ENCODE data around the gene CD96.

The CD96 gene

DNA sequence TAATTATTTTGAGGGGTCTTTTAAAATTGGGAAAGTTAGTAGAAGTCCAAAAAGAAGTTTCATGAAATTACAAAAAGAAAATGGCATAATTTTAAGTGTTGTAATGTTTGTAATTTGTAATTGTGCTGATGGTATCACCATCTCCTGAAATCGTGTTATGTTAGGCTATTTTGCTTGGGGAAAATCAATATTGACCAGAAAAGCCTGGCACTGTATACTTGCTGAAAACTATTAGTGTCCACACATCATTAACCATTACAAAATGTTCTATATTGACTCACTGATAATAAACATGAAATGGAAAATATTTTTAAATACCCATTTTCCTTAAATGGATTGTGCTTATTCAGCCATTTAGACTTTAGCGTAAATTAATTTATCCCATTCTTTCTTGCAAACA lies 93.4 kb downstream of the CD96 start:
- Mint-ChIP-seq H3K27me3 (no peaks in the 10 kb centered on the region), H3K36me3 (no peaks in the 10 kb centered on the region), H3K9me3 (peaks cover 0 to 2% of the 10 kb centered on the region in 2 donors), H3K27ac (no peak overlapping the region), H3K4me1 (no peaks in the 10 kb centered on the region), H3K4me3 (no peak overlapping the region)
- ATAC-seq (replicated peaks), result no peak
- DNase-seq, result no peak

DNA sequence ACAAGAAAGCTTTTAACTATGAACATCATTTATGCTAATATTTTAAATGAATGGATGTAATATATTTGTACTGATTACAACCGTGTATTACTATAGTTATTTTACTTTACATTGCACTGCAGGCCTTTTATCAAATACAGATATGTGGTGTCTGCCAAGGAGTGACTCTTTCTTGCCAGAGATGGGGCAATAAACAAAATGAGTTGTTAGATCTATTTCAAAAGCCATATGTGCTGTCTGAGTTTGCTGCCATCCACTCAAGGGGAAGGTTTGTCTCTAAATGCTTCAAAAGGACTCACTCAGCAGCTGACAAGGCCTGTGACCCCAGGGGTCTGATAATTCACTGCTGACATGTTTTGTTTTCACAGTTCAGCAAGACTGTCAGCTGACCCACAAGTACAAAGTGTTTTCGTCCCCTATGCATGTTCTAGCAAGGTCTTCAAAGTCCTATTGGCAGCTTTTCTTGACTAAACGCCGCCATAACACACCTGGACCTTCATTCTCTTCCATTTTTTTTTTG lies 94.4 kb downstream of the CD96 start:
- Mint-ChIP-seq H3K4me3 (no peak overlapping the region), H3K4me1 (no peaks in the 10 kb centered on the region), H3K9me3 (peaks cover 0 to 1% of the 10 kb centered on the region in 2 donors), H3K27ac (no peak overlapping the region), H3K36me3 (no peaks in the 10 kb centered on the region), H3K27me3 (no peaks in the 10 kb centered on the region)
- ATAC-seq (replicated peaks) (no peak), DNase-seq (no peak)

DNA sequence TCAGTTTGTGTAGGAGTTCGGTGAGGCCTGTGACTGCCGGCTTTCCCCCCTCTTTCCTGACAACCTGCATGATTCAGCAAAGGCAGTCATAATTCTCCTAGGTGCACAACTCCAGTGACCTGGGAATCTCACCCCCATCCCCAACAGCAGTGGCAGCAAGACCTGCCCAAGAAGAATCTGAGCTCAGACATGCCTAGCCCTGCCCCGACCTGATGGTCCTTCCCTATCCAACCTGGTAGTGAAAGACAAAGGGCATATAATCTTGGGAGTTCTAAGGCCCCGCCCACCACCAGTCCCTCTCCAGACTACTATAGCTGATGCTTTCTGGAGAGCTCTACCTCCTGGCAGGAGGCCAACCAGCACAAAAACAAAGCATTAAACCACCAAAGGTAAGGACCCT lies 97.3 kb downstream of the CD96 start:
- peaks cover 16 to 22% of the 10 kb centered on the region in 2 donors for H3K9me3 Mint-ChIP-seq
- no peak overlapping the region for H3K4me3 Mint-ChIP-seq
- H3K36me3 Mint-ChIP-seq, result peaks cover 11 to 15% of the 10 kb centered on the region in 2 donors
- ATAC-seq (replicated peaks) (no peak), DNase-seq (no peak)
- H3K4me1 Mint-ChIP-seq, result no peaks in the 10 kb centered on the region
- H3K27me3 Mint-ChIP-seq, result no peaks in the 10 kb centered on the region
- H3K27ac Mint-ChIP-seq, result no peak overlapping the region

DNA sequence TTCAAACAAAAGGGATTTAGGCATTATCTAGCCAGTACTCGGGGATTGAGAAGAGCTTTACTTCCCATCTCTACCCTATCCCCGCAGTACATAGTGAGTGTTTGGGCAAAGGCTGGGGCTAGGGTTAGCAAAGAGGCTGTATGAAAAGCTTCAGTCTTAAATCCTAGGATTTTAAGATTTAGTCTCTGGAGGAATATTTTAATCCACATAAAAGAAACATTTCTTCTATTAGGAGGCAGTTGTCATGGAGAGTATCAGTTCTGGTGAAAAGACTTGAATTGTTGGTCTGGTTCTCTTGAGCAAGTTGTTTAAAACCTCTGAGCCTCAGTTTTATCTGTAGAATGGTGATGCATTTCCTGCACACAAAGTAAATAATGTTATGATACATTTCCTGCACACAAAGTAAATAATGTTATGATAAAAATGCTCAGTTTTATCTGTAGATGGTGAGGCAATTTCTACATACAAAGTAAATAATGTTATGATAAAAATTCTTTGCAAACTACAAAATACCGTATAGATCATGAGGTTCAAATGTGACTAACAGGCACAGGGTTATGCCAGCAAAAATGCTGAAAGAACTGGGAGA lies 107.1 kb downstream of the CD96 start:
- Mint-ChIP-seq H3K27me3 (no peaks in the 10 kb centered on the region), H3K9me3 (peaks cover 3 to 6% of the 10 kb centered on the region in 2 donors), H3K36me3 (no peaks in the 10 kb centered on the region), H3K4me1 (peaks cover 9 to 20% of the 10 kb centered on the region in 2 donors), H3K4me3 (no peak overlapping the region), H3K27ac (no peak overlapping the region)
- DNase-seq (no peak), ATAC-seq (replicated peaks) (no peak)

DNA sequence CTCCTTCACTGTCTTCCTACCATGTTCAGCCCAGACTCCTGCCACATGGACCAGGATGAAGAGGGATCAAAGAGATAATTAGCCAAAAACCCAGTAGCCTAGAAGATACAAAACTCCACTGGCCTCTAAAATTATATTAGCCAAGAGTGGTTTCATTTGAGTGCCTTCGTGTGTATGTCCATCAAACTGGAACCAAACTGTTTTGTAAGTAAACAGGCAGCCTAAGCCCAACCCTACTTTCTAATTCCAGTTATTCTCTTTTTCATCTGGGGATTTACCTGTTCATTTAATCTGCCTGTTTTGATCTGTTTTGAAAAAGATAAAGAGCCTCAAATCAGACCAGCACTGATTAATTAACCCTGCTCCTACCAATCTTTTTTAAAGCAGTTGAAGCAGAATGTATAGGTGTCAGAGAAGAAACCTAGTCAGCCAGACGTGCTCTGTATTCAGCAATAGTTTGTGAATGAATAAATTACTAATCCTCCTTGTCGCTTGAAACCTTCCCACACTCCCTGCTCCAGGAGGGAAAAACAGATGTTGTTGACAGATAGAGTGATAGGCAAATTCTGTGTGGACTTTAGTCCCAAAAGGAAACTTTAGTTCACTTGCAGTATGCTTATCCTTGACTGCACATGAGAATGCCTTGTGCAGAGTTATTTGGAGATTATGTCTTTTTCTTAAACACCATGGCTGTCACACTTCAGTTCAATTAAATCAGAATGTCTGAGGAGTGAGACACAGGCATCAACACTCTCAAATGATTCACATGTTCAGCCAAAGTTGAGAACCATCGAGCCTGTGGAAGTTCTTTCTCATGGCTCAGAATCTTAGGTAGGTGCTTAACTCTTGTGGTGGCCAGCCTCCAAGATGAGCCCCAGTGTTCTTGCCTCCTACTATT lies 108.6 kb downstream of the CD96 start:
- H3K36me3 Mint-ChIP-seq, result no peaks in the 10 kb centered on the region
- H3K27me3 Mint-ChIP-seq, result no peaks in the 10 kb centered on the region
- peaks cover 11 to 26% of the 10 kb centered on the region in 2 donors for H3K4me1 Mint-ChIP-seq
- no peak for DNase-seq
- no peak for ATAC-seq (replicated peaks)
- no peaks in the 10 kb centered on the region for H3K9me3 Mint-ChIP-seq
- no peak overlapping the region for H3K4me3 Mint-ChIP-seq
- H3K27ac Mint-ChIP-seq, result no peak overlapping the region

GRCh38 chr3:111652492-111653180 lies 110.6 kb downstream of the CD96 start:
- peaks cover 11 to 26% of the 10 kb centered on the region in 2 donors for H3K4me1 Mint-ChIP-seq
- H3K36me3 Mint-ChIP-seq, result no peaks in the 10 kb centered on the region
- ATAC-seq (replicated peaks), result no peak
- no peak for DNase-seq
- H3K9me3 Mint-ChIP-seq, result no peaks in the 10 kb centered on the region
- no peak overlapping the region for H3K27ac Mint-ChIP-seq
- H3K27me3 Mint-ChIP-seq, result no peaks in the 10 kb centered on the region
- no peak overlapping the region for H3K4me3 Mint-ChIP-seq

DNA sequence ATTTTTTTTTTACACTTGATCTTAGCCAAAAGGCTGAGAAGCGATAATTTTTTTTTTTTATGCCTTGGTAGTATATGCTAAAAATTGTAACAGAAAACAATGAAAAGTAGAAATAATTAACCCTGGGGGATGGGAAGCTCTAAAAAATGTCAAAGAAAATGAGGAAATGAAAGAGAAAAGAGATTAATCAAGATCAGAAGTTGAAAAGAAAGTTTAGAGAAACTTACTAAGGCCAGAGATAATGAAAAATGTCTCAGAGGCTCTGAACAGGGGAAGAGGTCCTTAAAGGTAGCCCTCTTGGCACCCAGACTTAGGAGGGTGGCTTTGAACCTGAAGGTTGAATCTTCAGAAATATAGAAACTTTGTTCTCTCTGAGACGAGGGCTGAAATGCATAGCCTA lies 111.8 kb downstream of the CD96 start:
- no peaks in the 10 kb centered on the region for H3K36me3 Mint-ChIP-seq
- peaks cover 4 to 6% of the 10 kb centered on the region in 2 donors for H3K27me3 Mint-ChIP-seq
- no peak overlapping the region for H3K27ac Mint-ChIP-seq
- no peak overlapping the region for H3K4me3 Mint-ChIP-seq
- H3K9me3 Mint-ChIP-seq, result no peaks in the 10 kb centered on the region
- H3K4me1 Mint-ChIP-seq, result peaks cover 11 to 26% of the 10 kb centered on the region in 2 donors
- no peak for DNase-seq
- ATAC-seq (replicated peaks), result peak in 1 of 2 donors; percentile 54

GRCh38 chr3:111662012-111662411 lies 120.0 kb downstream of the CD96 start:
- Mint-ChIP-seq H3K36me3 (peaks cover 19 to 24% of the 10 kb centered on the region in 2 donors), H3K27me3 (peaks cover 4 to 6% of the 10 kb centered on the region in 2 donors), H3K9me3 (peaks cover 18% of the 10 kb centered on the region in 2 donors), H3K27ac (no peak overlapping the region), H3K4me3 (no peak overlapping the region), H3K4me1 (peaks cover 7 to 10% of the 10 kb centered on the region in 2 donors)
- ATAC-seq (replicated peaks) (no peak), DNase-seq (no peak)

DNA sequence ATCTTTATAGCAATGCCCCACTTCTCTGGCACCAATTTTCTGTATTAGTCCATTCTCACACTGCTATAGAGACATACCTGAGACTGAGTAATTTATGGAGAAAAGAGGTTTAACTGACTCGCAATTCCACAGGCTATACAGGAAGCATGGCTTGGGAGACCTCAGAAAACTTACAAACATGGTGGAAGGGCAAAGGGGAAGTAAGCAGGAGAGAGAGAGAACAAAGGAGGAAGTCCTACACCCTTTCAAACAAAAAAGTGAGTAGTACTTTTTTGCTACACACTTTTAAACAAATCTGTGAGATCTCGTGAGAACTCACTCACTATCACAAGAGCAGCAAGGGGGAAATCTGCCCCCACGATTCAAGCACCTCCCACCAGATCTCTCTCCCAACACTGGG lies 120.9 kb downstream of the CD96 start:
- H3K9me3 Mint-ChIP-seq, result peaks cover 18% of the 10 kb centered on the region in 2 donors
- H3K27ac Mint-ChIP-seq, result no peak overlapping the region
- peaks cover 14 to 15% of the 10 kb centered on the region in 2 donors for H3K4me1 Mint-ChIP-seq
- peaks cover 4 to 6% of the 10 kb centered on the region in 2 donors for H3K27me3 Mint-ChIP-seq
- ATAC-seq (replicated peaks) (no peak), DNase-seq (no peak)
- H3K36me3 Mint-ChIP-seq, result peaks cover 19 to 24% of the 10 kb centered on the region in 2 donors
- no peak overlapping the region for H3K4me3 Mint-ChIP-seq

DNA sequence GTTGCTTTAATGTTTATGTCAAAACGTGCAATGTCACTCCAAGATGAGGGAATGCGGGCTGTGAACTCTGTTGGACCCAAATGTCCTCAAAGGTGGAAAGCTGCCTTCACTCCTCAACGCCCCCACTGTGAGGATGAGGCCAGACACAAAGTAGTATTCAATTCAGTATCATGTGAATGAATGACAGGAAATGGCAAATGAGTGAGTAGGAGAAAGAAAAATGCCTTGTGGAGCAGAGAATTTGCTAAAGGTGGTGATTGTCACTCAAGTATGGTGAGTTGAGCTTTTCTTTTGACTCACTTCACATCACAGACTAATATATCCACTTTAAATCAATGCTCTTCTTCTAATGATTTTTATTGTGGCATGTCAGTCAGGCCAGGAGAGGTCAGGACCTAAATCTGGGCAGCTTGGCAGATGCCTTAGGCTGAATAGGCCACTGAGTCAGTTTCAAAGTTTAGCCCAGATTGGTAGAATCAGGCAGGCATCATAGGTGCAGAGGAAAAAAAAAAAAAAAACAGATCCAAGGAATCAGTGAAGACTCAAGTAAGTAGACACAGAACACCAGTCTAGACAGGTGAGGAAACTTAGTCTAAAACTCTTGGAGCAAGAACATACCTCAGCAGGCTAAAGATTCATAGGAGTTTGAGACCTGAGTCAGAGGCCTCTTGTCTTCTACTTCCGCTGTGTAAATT lies 124.2 kb downstream of the CD96 start:
- no peak for ATAC-seq (replicated peaks)
- peaks cover 20 to 26% of the 10 kb centered on the region in 2 donors for H3K4me1 Mint-ChIP-seq
- H3K27ac Mint-ChIP-seq, result peak overlapping the region; percentile 45
- H3K36me3 Mint-ChIP-seq, result peaks cover 14 to 19% of the 10 kb centered on the region in 2 donors
- H3K9me3 Mint-ChIP-seq, result peaks cover 13 to 15% of the 10 kb centered on the region in 2 donors
- H3K27me3 Mint-ChIP-seq, result no peaks in the 10 kb centered on the region
- DNase-seq, result no peak
- H3K4me3 Mint-ChIP-seq, result no peak overlapping the region

GRCh38 chr3:111667170-111667569 lies 125.2 kb downstream of the CD96 start:
- peak overlapping the region; percentile 56 to 67 for H3K4me3 Mint-ChIP-seq
- ATAC-seq (replicated peaks) (no peak), DNase-seq (no peak)
- H3K4me1 Mint-ChIP-seq, result peaks cover 20 to 26% of the 10 kb centered on the region in 2 donors
- peaks cover 9% of the 10 kb centered on the region in 2 donors for H3K9me3 Mint-ChIP-seq
- H3K27ac Mint-ChIP-seq, result peak overlapping the region; percentile 93
- no peaks in the 10 kb centered on the region for H3K27me3 Mint-ChIP-seq
- H3K36me3 Mint-ChIP-seq, result peaks cover 9 to 10% of the 10 kb centered on the region in 2 donors

DNA sequence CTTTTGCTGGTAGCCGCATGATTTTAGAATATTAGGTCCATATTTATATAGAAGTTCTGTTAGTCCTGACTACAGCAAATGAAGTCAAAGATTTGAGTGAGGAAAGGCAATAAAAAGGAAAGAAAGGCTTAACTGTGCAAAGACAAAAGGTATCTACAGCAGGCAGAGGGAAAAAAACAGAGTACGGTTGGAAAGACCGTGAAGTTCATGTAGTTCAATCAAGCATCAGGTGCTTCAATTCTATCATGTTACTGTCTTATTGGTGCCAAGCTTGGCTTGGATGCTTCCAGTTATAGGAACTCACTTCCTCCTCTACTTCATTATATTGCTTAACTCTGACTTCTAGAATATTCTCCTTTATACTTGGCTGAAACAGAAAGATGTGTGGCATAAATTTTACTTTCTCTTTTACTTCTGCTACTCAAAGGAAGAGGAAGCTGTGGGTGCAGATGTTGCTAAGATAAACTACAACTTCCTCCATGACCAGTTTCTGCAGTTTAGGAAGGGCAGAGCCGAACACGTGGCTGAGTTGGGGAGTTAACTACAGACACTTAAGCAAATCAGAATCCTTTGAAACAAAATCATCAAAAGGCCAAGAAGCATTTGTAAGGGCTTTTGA lies 125.7 kb downstream of the CD96 start:
- ATAC-seq (replicated peaks) (peak; percentile 100), DNase-seq (peak; percentile 66)
- peak overlapping the region; percentile 93 for H3K27ac Mint-ChIP-seq
- H3K27me3 Mint-ChIP-seq, result no peaks in the 10 kb centered on the region
- peaks cover 17 to 26% of the 10 kb centered on the region in 2 donors for H3K4me1 Mint-ChIP-seq
- peaks cover 3 to 4% of the 10 kb centered on the region in 2 donors for H3K9me3 Mint-ChIP-seq
- H3K4me3 Mint-ChIP-seq, result peak overlapping the region; percentile 56 to 67
- H3K36me3 Mint-ChIP-seq, result peaks cover 3 to 5% of the 10 kb centered on the region in 2 donors

DNA sequence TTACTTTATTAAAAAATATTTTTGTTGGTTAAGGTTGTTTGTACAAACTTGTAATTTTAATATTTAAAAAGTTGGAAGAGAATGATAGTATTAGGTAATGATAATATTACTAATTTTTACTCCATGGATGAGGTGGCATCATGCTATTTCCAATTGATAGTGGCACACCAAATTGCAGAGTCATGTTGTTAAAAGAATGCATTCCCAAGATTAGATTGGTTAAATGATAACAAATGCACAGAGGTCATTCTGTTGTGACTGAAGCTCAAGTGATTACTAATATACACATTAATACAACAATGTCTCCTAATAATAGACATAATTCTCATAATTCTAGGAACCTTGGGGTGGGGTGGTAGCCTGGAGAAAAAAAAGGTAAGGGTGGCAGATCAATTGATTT lies 126.3 kb downstream of the CD96 start:
- no peak for ATAC-seq (replicated peaks)
- Mint-ChIP-seq H3K4me1 (peaks cover 15 to 30% of the 10 kb centered on the region in 2 donors), H3K36me3 (peaks cover 0 to 3% of the 10 kb centered on the region in 2 donors), H3K4me3 (no peak overlapping the region), H3K9me3 (peaks cover 0 to 2% of the 10 kb centered on the region in 2 donors), H3K27me3 (no peaks in the 10 kb centered on the region), H3K27ac (no peak overlapping the region)
- no peak for DNase-seq
